Measurements from ENCODE around the gene DHRS1.
A peak's percentile ranks its signal among the peaks of the same experiment; 100 is the strongest.

DHRS1 gene

DNA sequence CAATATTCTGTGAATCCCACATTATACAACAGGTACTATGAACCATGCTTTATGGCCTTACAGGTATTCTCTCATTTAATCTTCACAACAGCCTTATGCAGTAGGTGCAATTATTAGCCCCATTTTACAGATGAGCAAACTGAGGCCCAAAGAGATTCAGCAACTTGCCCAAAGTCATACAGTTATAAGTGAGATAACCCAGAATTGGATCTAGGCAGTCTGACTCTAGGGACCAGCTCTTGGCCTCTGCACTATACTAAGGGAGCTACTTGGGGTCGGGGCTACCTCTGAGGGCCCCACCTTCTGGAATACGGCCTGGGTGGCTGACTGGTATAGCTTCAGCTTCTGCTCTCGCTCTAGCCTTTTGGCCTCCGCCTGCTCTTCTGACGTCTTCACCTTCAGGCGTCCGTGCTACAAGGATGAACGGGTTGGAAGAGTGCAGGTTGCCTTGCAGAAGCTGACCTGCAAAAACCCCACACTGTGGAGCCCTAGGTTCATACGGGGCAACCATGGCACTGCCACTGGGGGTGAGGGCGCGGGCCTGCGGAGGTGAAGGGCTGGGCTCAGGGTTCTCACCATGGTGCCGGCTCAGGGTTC, 28.9 kb downstream of the DHRS1 start:
- no peaks in the 10 kb centered on the region for H3K79me2 ChIP-seq (ENCODE audit: low read length)
- H3K9ac ChIP-seq (ENCODE audit: low read length), result peak overlapping the region; percentile 98
- peak overlapping the region; percentile 88 for H3K27ac ChIP-seq (ENCODE audit: low read length)
- peaks cover 38% of the 10 kb centered on the region for H3K4me1 ChIP-seq (ENCODE audit: low read length)
- H3K27me3 ChIP-seq (ENCODE audit: low read depth, low read length), result no peaks in the 10 kb centered on the region
- no peaks in the 10 kb centered on the region for H3K9me3 ChIP-seq (ENCODE audit: insufficient read depth, low read length)
- H3K4me3 ChIP-seq (ENCODE audit: low read length), result peak overlapping the region; percentile 90
- no peaks in the 10 kb centered on the region for H4K20me1 ChIP-seq (ENCODE audit: insufficient read depth, low read length)
- peak overlapping the region; percentile 83 for H3K4me2 ChIP-seq (ENCODE audit: low read length)
- TF ChIP-seq EZH2phosphoT487 (IDR thresholded peaks at IDR 0.05; ENCODE audit: low read depth) (no peak), CTCF (IDR thresholded peaks at IDR 0.05; ENCODE audit: low read depth, low read length) (no peak)
- no peak overlapping the region for H2AFZ ChIP-seq (ENCODE audit: low read depth, low read length)
- peaks cover 2% of the 10 kb centered on the region for H3K36me3 ChIP-seq (replicated peaks; ENCODE audit: low read depth, low read length)

- Histone ChIP-seq H3K9ac (ENCODE audit: low read length) (no peak overlapping the region), H3K4me1 (ENCODE audit: low read length) (peaks cover 34% of the 10 kb centered on the region), H3K9me3 (ENCODE audit: insufficient read depth, low read length) (no peaks in the 10 kb centered on the region), H3K79me2 (ENCODE audit: low read length) (no peaks in the 10 kb centered on the region), H3K4me3 (ENCODE audit: low read length) (peak overlapping the region; percentile 90; the same call in 1 of the 2 replicates), H2AFZ (ENCODE audit: low read depth, low read length) (no peak overlapping the region), H4K20me1 (ENCODE audit: insufficient read depth, low read length) (no peaks in the 10 kb centered on the region), H3K27ac (ENCODE audit: low read length) (no peak overlapping the region), H3K27me3 (ENCODE audit: low read depth, low read length) (no peaks in the 10 kb centered on the region), H3K4me2 (ENCODE audit: low read length) (peak overlapping the region; percentile 83; the same call in 1 of the 2 replicates), H3K36me3 (replicated peaks; ENCODE audit: low read depth, low read length) (peaks cover 2% of the 10 kb centered on the region)
- TF ChIP-seq CTCF (IDR thresholded peaks at IDR 0.05; ENCODE audit: low read depth, low read length), result no peak
- no peak for TF ChIP-seq EZH2phosphoT487 (IDR thresholded peaks at IDR 0.05; ENCODE audit: low read depth)
Observed at GRCh38 chr14:24269910-24270536, 29.6 kb downstream of the DHRS1 start.

GRCh38 chr14:24269368-24269767, 30.2 kb downstream of the DHRS1 start:
- no peak overlapping the region for H3K9ac ChIP-seq (ENCODE audit: low read length)
- no peak overlapping the region for H3K4me2 ChIP-seq (ENCODE audit: low read length)
- no peak for TF ChIP-seq CTCF (IDR thresholded peaks at IDR 0.05; ENCODE audit: low read depth, low read length)
- TF ChIP-seq EZH2phosphoT487 (IDR thresholded peaks at IDR 0.05; ENCODE audit: low read depth), result no peak
- H3K27ac ChIP-seq (ENCODE audit: low read length), result no peak overlapping the region
- no peaks in the 10 kb centered on the region for H4K20me1 ChIP-seq (ENCODE audit: insufficient read depth, low read length)
- peaks cover 2% of the 10 kb centered on the region for H3K36me3 ChIP-seq (replicated peaks; ENCODE audit: low read depth, low read length)
- no peak overlapping the region for H2AFZ ChIP-seq (ENCODE audit: low read depth, low read length)
- no peaks in the 10 kb centered on the region for H3K27me3 ChIP-seq (ENCODE audit: low read depth, low read length)
- H3K4me3 ChIP-seq (ENCODE audit: low read length), result no peak overlapping the region
- H3K9me3 ChIP-seq (ENCODE audit: insufficient read depth, low read length), result no peaks in the 10 kb centered on the region
- peaks cover 31% of the 10 kb centered on the region for H3K4me1 ChIP-seq (ENCODE audit: low read length)
- H3K79me2 ChIP-seq (ENCODE audit: low read length), result no peaks in the 10 kb centered on the region

GRCh38 chr14:24268225-24268624, 31.4 kb downstream of the DHRS1 start:
- TF ChIP-seq CTCF (IDR thresholded peaks at IDR 0.05; ENCODE audit: low read depth, low read length) (no peak), EZH2phosphoT487 (IDR thresholded peaks at IDR 0.05; ENCODE audit: low read depth) (no peak)
- Histone ChIP-seq H2AFZ (ENCODE audit: low read depth, low read length) (no peak overlapping the region), H3K27me3 (ENCODE audit: low read depth, low read length) (no peaks in the 10 kb centered on the region), H3K4me2 (ENCODE audit: low read length) (no peak overlapping the region), H3K9ac (ENCODE audit: low read length) (no peak overlapping the region), H3K4me3 (ENCODE audit: low read length) (no peak overlapping the region), H3K79me2 (ENCODE audit: low read length) (no peaks in the 10 kb centered on the region), H4K20me1 (ENCODE audit: insufficient read depth, low read length) (no peaks in the 10 kb centered on the region), H3K36me3 (replicated peaks; ENCODE audit: low read depth, low read length) (peaks cover 2% of the 10 kb centered on the region), H3K4me1 (ENCODE audit: low read length) (peaks cover 20% of the 10 kb centered on the region), H3K9me3 (ENCODE audit: insufficient read depth, low read length) (no peaks in the 10 kb centered on the region), H3K27ac (ENCODE audit: low read length) (no peak overlapping the region)

All from OCI-LY3 (cell line).